ENCODE measurements around the gene VSIR.

GRCh38 chr10:71810048-71810750 is 36.9 kb upstream of the VSIR start:
- no peak for TF ChIP-seq YY1 (IDR thresholded peaks at IDR 0.05; ENCODE audit: low read depth)
- no peak for TF ChIP-seq ZBTB7A (IDR thresholded peaks at IDR 0.05; ENCODE audit: low read depth)
- TF ChIP-seq MAX (IDR thresholded peaks at IDR 0.05) = no peak
- no peak for TF ChIP-seq CREB1 (IDR thresholded peaks at IDR 0.05; ENCODE audit: low read depth)
- TF ChIP-seq CEBPB (IDR thresholded peaks at IDR 0.05) = no peak
- no peak for TF ChIP-seq RAD21 (IDR thresholded peaks at IDR 0.05; ENCODE audit: low read depth)
- TF ChIP-seq TAF1 (IDR thresholded peaks at IDR 0.05; ENCODE audit: low read depth) = no peak
- TF ChIP-seq REST (IDR thresholded peaks at IDR 0.05; ENCODE audit: low read depth) = no peak
- no peak for TF ChIP-seq EP300 (IDR thresholded peaks at IDR 0.05; ENCODE audit: borderline replicate concordance)
- no peak for TF ChIP-seq TEAD4 (IDR thresholded peaks at IDR 0.05)
- no peak for TF ChIP-seq EGR1 (IDR thresholded peaks at IDR 0.05)
- no peak for TF ChIP-seq FOXM1 (IDR thresholded peaks at IDR 0.05; ENCODE audit: borderline replicate concordance, low read depth)

Data from Ishikawa (cell line).